C4-2B (cell line): ENCODE measurements around the gene TMEM178B.

Experiments used
- ZFX ChIP-seq: fragments of 450-650 bp; IDR thresholded peaks from 2 replicates; pipeline ENCODE4 v1.6.1; 2017
- TF ChIP-seq, protein P1 (sequence below): fragments of 450-650 bp; conservative IDR thresholded peaks from 2 replicates; pipeline ENCODE4 v1.5.1; 2017; ENCODE audit warnings: mild to moderate bottlenecking

DNA sequence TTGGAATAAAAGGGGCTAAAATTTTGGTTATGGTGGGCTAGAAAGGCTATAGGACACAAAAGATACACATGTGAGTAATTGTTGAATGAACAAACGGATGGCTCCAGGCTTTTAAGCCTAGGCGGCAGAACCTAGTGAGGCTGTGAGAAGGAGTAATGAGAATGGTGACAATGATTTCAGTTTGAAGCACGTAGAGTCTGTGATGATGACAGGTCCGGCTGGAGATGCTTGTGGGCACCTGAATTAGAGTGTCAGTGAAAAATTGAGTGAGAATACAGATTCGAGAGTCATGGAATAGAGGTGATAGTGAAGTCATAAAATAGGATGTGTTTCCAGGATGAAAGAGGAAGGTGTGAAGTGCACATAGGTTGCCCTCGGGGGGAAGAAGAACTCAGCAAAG, 170.6 kb downstream of the TMEM178B start:
- TF ChIP-seq, protein P1, sequence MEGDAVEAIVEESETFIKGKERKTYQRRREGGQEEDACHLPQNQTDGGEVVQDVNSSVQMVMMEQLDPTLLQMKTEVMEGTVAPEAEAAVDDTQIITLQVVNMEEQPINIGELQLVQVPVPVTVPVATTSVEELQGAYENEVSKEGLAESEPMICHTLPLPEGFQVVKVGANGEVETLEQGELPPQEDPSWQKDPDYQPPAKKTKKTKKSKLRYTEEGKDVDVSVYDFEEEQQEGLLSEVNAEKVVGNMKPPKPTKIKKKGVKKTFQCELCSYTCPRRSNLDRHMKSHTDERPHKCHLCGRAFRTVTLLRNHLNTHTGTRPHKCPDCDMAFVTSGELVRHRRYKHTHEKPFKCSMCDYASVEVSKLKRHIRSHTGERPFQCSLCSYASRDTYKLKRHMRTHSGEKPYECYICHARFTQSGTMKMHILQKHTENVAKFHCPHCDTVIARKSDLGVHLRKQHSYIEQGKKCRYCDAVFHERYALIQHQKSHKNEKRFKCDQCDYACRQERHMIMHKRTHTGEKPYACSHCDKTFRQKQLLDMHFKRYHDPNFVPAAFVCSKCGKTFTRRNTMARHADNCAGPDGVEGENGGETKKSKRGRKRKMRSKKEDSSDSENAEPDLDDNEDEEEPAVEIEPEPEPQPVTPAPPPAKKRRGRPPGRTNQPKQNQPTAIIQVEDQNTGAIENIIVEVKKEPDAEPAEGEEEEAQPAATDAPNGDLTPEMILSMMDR = no peak
- no peak for TF ChIP-seq ZFX
